Stimulated activated CD4-positive, alpha-beta T cell treated with anti-CD3 and anti-CD28 coated beads, Interleukin-1b, Interleukin-23, amount 100 ng/mL, for 4 hours (primary cell): Measurements from ENCODE around the gene CCL2.

Experiments
- DNase-seq, 2 donors: peaks; one replicate each; pipeline ENCODE4 v3.0.0-alpha.2; 2020; ENCODE audit warnings: low read depth in 2 of 2

CCL2 gene

GRCh38 chr17:34265711-34266110 lies 10.6 kb downstream of the CCL2 start:
- no peak for DNase-seq

GRCh38 chr17:34269969-34270368 lies 14.9 kb downstream of the CCL2 start, which contains the start of gene CCL7:
Gene CCL7, plus strand, starts transcription at chr17:34270221. Its CDS starts 70 bp downstream, at chr17:34270291.
- DNase-seq: no peak

- DNase-seq: no peak
Measured at GRCh38 chr17:34275881-34276280, 20.8 kb downstream of the CCL2 start.

- no peak for DNase-seq
Measured at GRCh38 chr17:34276826-34277225, 21.7 kb downstream of the CCL2 start.

GRCh38 chr17:34283571-34283970 lies 28.5 kb downstream of the CCL2 start:
- DNase-seq: no peak

GRCh38 chr17:34285286-34285792 lies 30.3 kb downstream of the CCL2 start, which contains the start of gene CCL11:
Gene CCL11, plus strand, starts transcription at chr17:34285742. Its CDS starts 67 bp downstream, at chr17:34285809.
- DNase-seq: no peak

GRCh38 chr17:34287875-34288274 lies 32.8 kb downstream of the CCL2 start:
- DNase-seq: no peak

- no peak for DNase-seq
Measured at GRCh38 chr17:34290586-34290985, 35.5 kb downstream of the CCL2 start.

GRCh38 chr17:34291721-34292348 lies 36.8 kb downstream of the CCL2 start:
- DNase-seq: no peak

- no peak for DNase-seq
Measured at GRCh38 chr17:34299027-34299426, 43.9 kb downstream of the CCL2 start.

GRCh38 chr17:34299956-34300577 lies 45.0 kb downstream of the CCL2 start:
- no peak for DNase-seq

- DNase-seq: no peak
Measured at GRCh38 chr17:34300652-34301370, 45.7 kb downstream of the CCL2 start.

- DNase-seq: no peak
Measured at GRCh38 chr17:34301986-34302385, 46.9 kb downstream of the CCL2 start.

- no peak for DNase-seq
Measured at GRCh38 chr17:34302636-34303035, 47.6 kb downstream of the CCL2 start.

GRCh38 chr17:34303606-34304005 lies 48.5 kb downstream of the CCL2 start:
- DNase-seq: no peak

- no peak for DNase-seq
Measured at GRCh38 chr17:34305061-34305460, 50.0 kb downstream of the CCL2 start.

- DNase-seq: no peak
Measured at GRCh38 chr17:34305606-34306005, 50.5 kb downstream of the CCL2 start.

GRCh38 chr17:34306466-34306865 lies 51.4 kb downstream of the CCL2 start:
- no peak for DNase-seq
